SK-N-SH treated with all-trans-retinoic acid at 6 μM for 48 hours (cell line): ENCODE measurements around the gene PRADC1.

Source experiments
- CREB5 ChIP-seq: fragments of 250-450 bp; sonication (Bioruptor Pico); IDR thresholded peaks from 2 replicates; pipeline ENCODE4 v1.5.1; 2020; ENCODE audit warnings: low read depth, mild to moderate bottlenecking, moderate library complexity
- CSRNP3 ChIP-seq: fragments of 250-450 bp; sonication (Bioruptor Pico); IDR thresholded peaks from 2 replicates; pipeline ENCODE4 v1.5.1; 2021; ENCODE audit warnings: mild to moderate bottlenecking, moderate library complexity
- PATZ1 ChIP-seq: fragments of 250-450 bp; sonication (Bioruptor Pico); IDR thresholded peaks from 2 replicates; pipeline ENCODE4 v1.8.0; 2020; ENCODE audit warnings: mild to moderate bottlenecking, moderate library complexity, borderline replicate concordance
- TCF4 ChIP-seq: fragments of 250-450 bp; sonication (Bioruptor Pico); IDR thresholded peaks from 2 replicates; pipeline ENCODE4 v1.8.0; 2021; ENCODE audit warnings: mild to moderate bottlenecking, moderate library complexity, borderline replicate concordance
- TSHZ2 ChIP-seq: fragments of 250-450 bp; sonication (Bioruptor Pico); IDR thresholded peaks from 2 replicates; pipeline ENCODE4 v1.5.0; 2020; ENCODE audit warnings: mild to moderate bottlenecking, moderate library complexity
- ZFP3 ChIP-seq: fragments of 250-450 bp; sonication (Bioruptor Pico); IDR thresholded peaks from 2 replicates; pipeline ENCODE4 v1.5.0; 2020; ENCODE audit warnings: mild to moderate bottlenecking, moderate library complexity
- ZNF70 ChIP-seq: fragments of 450-650 bp; formaldehyde crosslinking; IDR thresholded peaks from 2 replicates; pipeline ENCODE4 v1.5.0; 2020; ENCODE audit warnings: mild to moderate bottlenecking, moderate library complexity

GRCh38 chr2:73279852-73280251 lies 46.8 kb upstream of the PRADC1 start:
- TF ChIP-seq ZNF70 (CRISPR knock-in tag) (no peak), PATZ1 (no peak), TSHZ2 (CRISPR knock-in tag) (no peak), CREB5 (CRISPR knock-in tag) (no peak), TCF4 (CRISPR knock-in tag) (no peak), CSRNP3 (CRISPR knock-in tag) (no peak), ZFP3 (CRISPR knock-in tag) (no peak)
